ENCODE data around the gene CROCC2. TPM values are rescaled to one million over a fixed set of nuclear protein-coding genes. Genes with fewer than 3 reads are reported as not detected.

Gene CROCC2
- total and polyA plus RNA-seq, 2 donors (not counting 1 experiment from before 2014, with no cell fraction given): not detected

GRCh38 chr2:240953426-240954410 is 47.6 kb downstream of the CROCC2 start:
- TF ChIP-seq CTCF (IDR thresholded peaks at IDR 0.05) (no peak), EZH2 (IDR thresholded peaks at IDR 0.05; ENCODE audit: borderline replicate concordance, insufficient read depth, low read depth, low read length, poor library complexity, severe bottlenecking) (no peak)
- Mint-ChIP-seq H3K27ac (no peak overlapping the region), H3K27me3 (peaks cover 7% of the 10 kb centered on the region), H3K9me3 (ENCODE audit: insufficient read depth) (no peaks in the 10 kb centered on the region), H3K4me3 (no peak overlapping the region), H3K4me1 (no peaks in the 10 kb centered on the region)
- no peak overlapping the region for H3K4me3 ChIP-seq (ENCODE audit: control extremely low read depth in 1 of 5, extremely low read depth in 1 of 5, insufficient read depth in 1 of 5, low read depth in 2 of 5, low read length in 4 of 5)
- ChIA-PET CTCF (no interaction called here), POLR2A (no interaction called here)
- no peaks in the 10 kb centered on the region for H3K4me1 ChIP-seq (ENCODE audit: control insufficient read depth in 2 of 2, insufficient read depth in 2 of 2, low read length in 2 of 2)
- no peaks in the 10 kb centered on the region for H4K20me1 ChIP-seq (ENCODE audit: control insufficient read depth, insufficient read depth, low read length, poor library complexity, severe bottlenecking)
- ATAC-seq (ENCODE audit: low read depth) (no peak), DNase-seq (no peak)
- no peak overlapping the region for H2AFZ ChIP-seq (ENCODE audit: insufficient read depth, low read depth, low read length, poor library complexity, severe bottlenecking)
- H3K27me3 ChIP-seq (replicated peaks in 1 of 4; ENCODE audit: control extremely low read depth in 1 of 4, control insufficient read depth in 3 of 4, insufficient read depth in 4 of 4, low read length in 3 of 4): peaks cover 0 to 6% (median 0%) of the 10 kb centered on the region in 4 experiments
- H3K79me2 ChIP-seq (ENCODE audit: control insufficient read depth, insufficient read depth, low read length): no peaks in the 10 kb centered on the region
- no peaks in the 10 kb centered on the region for H3K36me3 ChIP-seq (replicated peaks in 1 of 2; ENCODE audit: control extremely low read depth in 1 of 2, control insufficient read depth in 1 of 2, extremely low read depth in 1 of 2, insufficient read depth in 2 of 2, low read length in 1 of 2)
- H3K27ac ChIP-seq (ENCODE audit: low read length in 2 of 2): no peak overlapping the region
- no peak overlapping the region for H3K9ac ChIP-seq (ENCODE audit: low read length)
- no peaks in the 10 kb centered on the region for H3K9me3 ChIP-seq (ENCODE audit: control extremely low read depth in 1 of 3, control insufficient read depth in 2 of 3, insufficient read depth in 1 of 3, low read length in 2 of 3)
- intact Hi-C loops (cut with micrococcal nuclease): no loop called here
- WGBS (ENCODE audit: insufficient coverage): 64% methylated on average over 3 of the region's 14 CpGs
- no peak overlapping the region for H3K4me2 ChIP-seq (replicated peaks; ENCODE audit: low read depth, low read length, poor library complexity, severe bottlenecking)

All from B cell (primary cell).